HG02763 (cell line): ENCODE measurements around the gene PCDH9.
"Not testable (repeated sequence)": the region's sequence is repeated elsewhere in the genome, so short reads cannot be mapped to it uniquely, and the experiment has no call there.

Experiments
- ATAC-seq: cut with Tn5 transposase; IDR thresholded peaks from one replicate; pipeline ENCODE4 v1.9.1; 2021; ENCODE audit warnings: mild to moderate bottlenecking, moderate library complexity; ENCODE audit not compliant: unreplicated experiment

PCDH9 gene

GRCh38 chr13:66264971-66265370 lies 965.2 kb downstream of the PCDH9 start:
- no peak for ATAC-seq

- no peak for ATAC-seq
Measured at GRCh38 chr13:66262330-66262729, 967.8 kb downstream of the PCDH9 start.

GRCh38 chr13:66259426-66259825 lies 970.7 kb downstream of the PCDH9 start:
- ATAC-seq, result not testable (repeated sequence)
